ENCODE measurements around the gene PKD1L1. TPM values are rescaled to one million over a fixed set of nuclear protein-coding genes. Genes with fewer than 3 reads are reported as not detected.

The PKD1L1 gene
- total and polyA plus RNA-seq, 7 donors, result 0.16 to 1.2 (median 0.63) TPM; not detected in 1

- 51 to 82% methylated on average over 3 of the region's 3 CpGs for WGBS, 2 donors
- Histone ChIP-seq H3K27ac (no peak overlapping the region), H3K27me3 (no peaks in the 10 kb centered on the region), H3K9me3 (no peaks in the 10 kb centered on the region), H3K36me3 (no peaks in the 10 kb centered on the region), H3K4me3 (no peak overlapping the region), H3K4me1 (no peaks in the 10 kb centered on the region)
- TF ChIP-seq POLR2AphosphoS5 (IDR thresholded peaks at IDR 0.05) (no peak), POLR2A (IDR thresholded peaks at IDR 0.05) (no peak), EP300 (IDR thresholded peaks at IDR 0.05) (no peak), CTCF (IDR thresholded peaks at IDR 0.05) (no peak)
- intact Hi-C loops (cut with DNase I), result no loop called here
- DNase-seq, result no peak
These were observed 41.4 kb downstream of the PKD1L1 start for GRCh38 chr7:47906883-47907282.

- no peaks in the 10 kb centered on the region for H3K36me3 ChIP-seq
These were observed 43.0 kb downstream of the PKD1L1 start for GRCh38 chr7:47905076-47905920.

GRCh38 chr7:47902013-47902412, 46.3 kb downstream of the PKD1L1 start:
- H3K36me3 ChIP-seq, result no peaks in the 10 kb centered on the region
- no peak overlapping the region for H3K27ac ChIP-seq
- H3K4me1 ChIP-seq, result no peaks in the 10 kb centered on the region
- intact Hi-C loops (cut with DNase I), result no loop called here
- H3K4me3 ChIP-seq, result no peak overlapping the region
- WGBS, 2 donors, result 88 to 90% methylated on average over 4 of the region's 4 CpGs
- TF ChIP-seq POLR2A (IDR thresholded peaks at IDR 0.05) (no peak), CTCF (IDR thresholded peaks at IDR 0.05) (no peak), POLR2AphosphoS5 (IDR thresholded peaks at IDR 0.05) (no peak), EP300 (IDR thresholded peaks at IDR 0.05) (no peak)
- H3K9me3 ChIP-seq, result no peaks in the 10 kb centered on the region
- DNase-seq, result no peak
- no peaks in the 10 kb centered on the region for H3K27me3 ChIP-seq

More at GRCh38 chr7:47905076-47905920, 43.0 kb downstream of the PKD1L1 start:
- no peaks in the 10 kb centered on the region for H3K9me3 ChIP-seq
- no peaks in the 10 kb centered on the region for H3K27me3 ChIP-seq
- no peaks in the 10 kb centered on the region for H3K4me1 ChIP-seq
- H3K4me3 ChIP-seq, result no peak overlapping the region
- intact Hi-C loops (cut with DNase I), result no loop called here
- DNase-seq, result no peak
- 82 to 87% methylated on average over 10 of the region's 10 CpGs for WGBS, 2 donors
- no peak for TF ChIP-seq POLR2A (IDR thresholded peaks at IDR 0.05)
- no peak for TF ChIP-seq POLR2AphosphoS5 (IDR thresholded peaks at IDR 0.05)
- H3K27ac ChIP-seq, result no peak overlapping the region

GRCh38 chr7:47901542-47901941, 46.7 kb downstream of the PKD1L1 start:
- WGBS, 2 donors, result 89 to 91% methylated on average over 11 of the region's 11 CpGs
- no peaks in the 10 kb centered on the region for H3K4me1 ChIP-seq
- TF ChIP-seq POLR2AphosphoS5 (IDR thresholded peaks at IDR 0.05), result no peak
- no peak for TF ChIP-seq CTCF (IDR thresholded peaks at IDR 0.05)
- no peak for TF ChIP-seq POLR2A (IDR thresholded peaks at IDR 0.05)
- TF ChIP-seq EP300 (IDR thresholded peaks at IDR 0.05), result no peak
- no peak overlapping the region for H3K27ac ChIP-seq
- H3K27me3 ChIP-seq, result no peaks in the 10 kb centered on the region
- H3K36me3 ChIP-seq, result no peaks in the 10 kb centered on the region
- intact Hi-C loops (cut with DNase I), result no loop called here
- no peak overlapping the region for H3K4me3 ChIP-seq
- no peak for DNase-seq
- no peaks in the 10 kb centered on the region for H3K9me3 ChIP-seq

GRCh38 chr7:47897831-47898230, 50.4 kb downstream of the PKD1L1 start:
- H3K27ac ChIP-seq, result no peak overlapping the region
- H3K4me3 ChIP-seq, result no peak overlapping the region
- no peaks in the 10 kb centered on the region for H3K4me1 ChIP-seq
- no peak for DNase-seq
- no peaks in the 10 kb centered on the region for H3K27me3 ChIP-seq
- TF ChIP-seq POLR2AphosphoS5 (IDR thresholded peaks at IDR 0.05) (no peak), CTCF (IDR thresholded peaks at IDR 0.05) (no peak), EP300 (IDR thresholded peaks at IDR 0.05) (no peak), POLR2A (IDR thresholded peaks at IDR 0.05) (no peak)
- H3K36me3 ChIP-seq, result no peaks in the 10 kb centered on the region
- 82 to 87% methylated on average over 4 of the region's 4 CpGs for WGBS, 2 donors
- intact Hi-C loops (cut with DNase I), result no loop called here
- H3K9me3 ChIP-seq, result no peaks in the 10 kb centered on the region

Data from sigmoid colon (tissue), 7 donors.